ENCODE measurements around the gene RGR. TPM values are rescaled to one million over a fixed set of nuclear protein-coding genes. Genes with fewer than 3 reads are reported as not detected.

Gene RGR
- total and polyA plus RNA-seq, 8 donors, result not detected

DNA sequence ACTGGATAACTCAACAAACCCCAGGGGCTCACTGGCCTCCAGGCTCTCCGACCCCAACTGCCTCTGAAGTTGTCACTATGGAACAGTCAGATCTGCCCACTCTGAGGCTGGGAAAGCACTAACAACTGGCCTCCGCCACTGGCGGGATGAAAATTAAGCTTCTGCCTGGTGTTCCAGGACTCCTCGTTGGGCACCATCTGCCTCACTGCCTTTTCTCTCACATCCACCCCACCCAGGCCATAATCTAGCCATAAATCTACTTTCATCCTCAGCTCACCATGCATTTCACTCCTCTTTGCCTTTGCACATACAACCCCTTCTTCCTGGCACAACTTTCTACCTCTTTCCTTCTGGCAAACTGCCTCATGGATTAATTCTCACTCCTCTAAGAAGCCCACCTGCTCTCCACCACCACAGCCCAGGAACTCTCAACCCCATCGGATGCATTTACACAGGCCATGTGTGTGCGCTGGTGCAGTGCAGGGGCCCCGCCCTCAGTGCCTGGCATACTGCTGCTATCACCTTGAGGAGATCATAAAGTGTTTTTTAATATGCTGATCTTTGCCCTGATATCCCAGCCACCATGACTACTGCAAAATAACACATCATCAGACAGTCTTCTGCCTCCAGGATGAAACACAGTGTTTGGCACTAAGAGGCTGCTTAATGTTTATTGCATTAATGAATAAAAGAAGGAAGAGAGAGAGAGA is 46.5 kb upstream of the RGR start:
- WGBS, 2 donors, result 66 to 74% methylated on average over 7 of the region's 7 CpGs
- DNase-seq, result no peak

GRCh38 chr10:84200537-84201243 is 44.2 kb upstream of the RGR start:
- WGBS, 2 donors, result 46 to 55% methylated on average over 10 to 11 of the region's 11 CpGs
- intact Hi-C loops (cut with DNase I), result no loop called here
- Histone ChIP-seq H3K4me3 (no peak overlapping the region), H3K9me3 (no peaks in the 10 kb centered on the region), H3K27me3 (no peaks in the 10 kb centered on the region), H3K36me3 (no peaks in the 10 kb centered on the region), H3K27ac (no peak overlapping the region), H3K4me1 (no peaks in the 10 kb centered on the region)
- DNase-seq (no peak), ATAC-seq (peak in 1 of 4 donors; percentile 46), FAIRE-seq (no peak)
- no peak for TF ChIP-seq CTCF (IDR thresholded peaks at IDR 0.05)

More for the DNA sequence above, 46.5 kb upstream of the RGR start:
- no peak overlapping the region for H3K27ac ChIP-seq
- H3K4me1 ChIP-seq, result peaks cover 0 to 6% (median 5%) of the 10 kb centered on the region in 3 donors
- intact Hi-C loops (cut with DNase I), result no loop called here
- ATAC-seq, result no peak
- no peaks in the 10 kb centered on the region for H3K36me3 ChIP-seq
- peaks cover 0 to 10% (median 0%) of the 10 kb centered on the region in 4 donors for H3K27me3 ChIP-seq
- H3K9me3 ChIP-seq, result no peaks in the 10 kb centered on the region
- no peak overlapping the region for H3K4me3 ChIP-seq
- no peak for FAIRE-seq
- TF ChIP-seq CTCF (IDR thresholded peaks at IDR 0.05), result no peak

- ATAC-seq (no peak), FAIRE-seq (no peak), DNase-seq (no peak)
- no peak for TF ChIP-seq CTCF (IDR thresholded peaks at IDR 0.05)
- no peaks in the 10 kb centered on the region for H3K9me3 ChIP-seq
- H3K36me3 ChIP-seq, result no peaks in the 10 kb centered on the region
- no peaks in the 10 kb centered on the region for H3K27me3 ChIP-seq
- no peak overlapping the region for H3K27ac ChIP-seq
- no peaks in the 10 kb centered on the region for H3K4me1 ChIP-seq
- 46 to 54% methylated on average over 6 of the region's 6 CpGs for WGBS, 2 donors
- no peak overlapping the region for H3K4me3 ChIP-seq
- intact Hi-C loops (cut with DNase I), result no loop called here
Measured at GRCh38 chr10:84201244-84201606, 43.6 kb upstream of the RGR start.

DNA sequence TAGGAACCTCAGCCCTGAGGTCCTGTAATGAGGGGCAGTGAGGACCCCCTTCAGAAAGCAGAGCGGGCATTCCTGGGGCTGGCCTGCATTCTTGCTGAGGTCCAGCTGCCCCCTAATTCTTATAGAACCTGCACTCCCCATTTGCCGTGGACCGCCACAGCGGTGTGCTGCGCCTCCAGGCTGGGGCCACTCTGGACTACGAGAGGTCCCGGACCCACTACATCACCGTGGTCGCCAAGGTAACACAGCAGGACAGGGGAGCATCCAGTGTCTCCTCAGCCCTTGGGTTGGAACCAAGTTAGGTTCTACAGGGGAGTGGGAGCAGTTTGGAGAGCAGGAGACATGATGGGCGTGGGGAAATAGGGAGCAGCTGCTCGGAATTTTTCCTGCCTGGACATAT is 43.2 kb upstream of the RGR start:
- H3K27ac ChIP-seq, result no peak overlapping the region
- no peaks in the 10 kb centered on the region for H3K4me1 ChIP-seq
- 84% methylated on average over 11 of the region's 11 CpGs for whole genome bisulfite sequencing, 2 donors
- no peak for ATAC-seq
- H3K36me3 ChIP-seq, result no peaks in the 10 kb centered on the region
- no peak for DNase-seq
- no peak for TF ChIP-seq CTCF (IDR thresholded peaks at IDR 0.05)
- FAIRE-seq, result no peak
- H3K27me3 ChIP-seq, result no peaks in the 10 kb centered on the region
- no peak overlapping the region for H3K4me3 ChIP-seq
- no peaks in the 10 kb centered on the region for H3K9me3 ChIP-seq
- intact Hi-C loops (cut with DNase I), result no loop called here

- intact Hi-C loops (cut with DNase I), result no loop called here
- H3K9me3 ChIP-seq, result no peaks in the 10 kb centered on the region
- 81 to 86% methylated on average over 5 of the region's 5 CpGs for WGBS, 2 donors
- no peak for TF ChIP-seq CTCF (IDR thresholded peaks at IDR 0.05)
- H3K36me3 ChIP-seq, result no peaks in the 10 kb centered on the region
- no peak overlapping the region for H3K27ac ChIP-seq
- FAIRE-seq, result no peak
- DNase-seq, result no peak
- no peak overlapping the region for H3K4me3 ChIP-seq
- H3K27me3 ChIP-seq, result no peaks in the 10 kb centered on the region
- no peaks in the 10 kb centered on the region for H3K4me1 ChIP-seq
- no peak for ATAC-seq
Measured at GRCh38 chr10:84202349-84202748, 42.5 kb upstream of the RGR start.
